NT2/D1 (cell line): ENCODE results near the gene G3BP1.

Source experiments
- SUZ12 ChIP-seq: IDR thresholded peaks from 2 replicates; pipeline ENCODE4 v1.6.1; 2011; ENCODE audit not compliant: insufficient read length, insufficient read depth; ENCODE audit errors: extremely low read depth
- YY1 ChIP-seq: IDR thresholded peaks from 2 replicates; pipeline ENCODE4 v1.6.1; 2011; ENCODE audit not compliant: insufficient read length, insufficient read depth

DNA sequence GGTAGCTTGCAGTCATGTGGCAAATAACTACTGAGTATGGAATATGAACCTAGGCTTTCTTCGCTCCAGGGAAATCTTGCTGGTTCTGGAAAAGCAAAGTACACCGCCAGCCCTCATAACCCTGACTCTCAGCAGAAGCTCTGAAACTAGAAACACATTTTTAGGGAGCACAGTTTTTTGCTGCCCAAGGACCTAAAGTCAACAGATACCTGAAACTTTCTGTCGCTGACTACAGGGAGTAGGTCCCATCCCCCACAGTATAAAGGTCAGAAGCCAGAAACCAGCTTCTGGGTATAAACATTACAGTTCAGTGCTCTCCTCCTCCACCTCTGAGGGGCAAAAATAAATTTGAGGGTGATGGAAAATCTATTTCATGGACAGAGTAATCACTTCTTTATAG, 16.4 kb upstream of the G3BP1 start:
- TF ChIP-seq YY1 = no peak
- no peak for TF ChIP-seq SUZ12
